Spleen (tissue), 7 donors: ENCODE measurements around the gene PPM1H.

ENCODE experiments used
- POLR2A ChIP-seq, 3 donors: fragments of 450-650 bp; IDR thresholded peaks; one replicate each; pipeline ENCODE4 v1.5.1; 2017; ENCODE audit warnings: antibody characterized with exemption in 3 of 3, mild to moderate bottlenecking in 1 of 3
- TF ChIP-seq, protein P1 (sequence below), 11 experiments: fragments of 200-600 bp in 7 of 11; fragments of 450-650 bp in 4 of 11; sonication (generic) in 4 of 11; IDR thresholded peaks in 8 of 11; conservative IDR thresholded peaks in 3 of 11; 1 replicate in 7 of 11; 2 replicates in 4 of 11; pipeline versions ENCODE4 v1.4.0 to v1.8.0; 2016 to 2021; ENCODE audit warnings: antibody characterized with exemption in 11 of 11, inconsistent platforms in 4 of 11, mild to moderate bottlenecking in 1 of 11
- donor health status: DM: no; HTN: no; CAD: no; lungs with moderate emphysema.
- donor health status: DM: no; HTN: no; CAD: no.
- donor health status: DM: no; HTN: no; CAD: no.

DNA sequence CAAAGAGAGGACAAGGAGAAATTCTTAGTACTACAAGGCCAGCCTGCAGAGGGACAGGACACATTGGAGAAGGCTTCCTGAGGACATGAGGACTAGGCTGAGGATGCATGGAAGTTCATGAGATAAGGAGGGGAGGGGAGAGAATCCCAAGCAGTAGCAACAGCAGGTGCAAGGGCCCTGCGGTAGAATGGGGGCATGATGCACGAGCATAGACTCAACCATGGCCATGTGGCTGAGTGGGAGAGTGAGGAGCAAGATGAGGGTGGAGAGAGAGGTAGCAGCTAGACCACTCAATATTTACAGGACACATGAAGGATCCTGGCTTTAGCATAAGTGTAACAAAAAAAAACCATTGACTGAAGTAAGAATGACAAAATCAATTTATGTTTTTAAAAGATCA lies 128.1 kb downstream of the PPM1H start:
- TF ChIP-seq, protein P1, sequence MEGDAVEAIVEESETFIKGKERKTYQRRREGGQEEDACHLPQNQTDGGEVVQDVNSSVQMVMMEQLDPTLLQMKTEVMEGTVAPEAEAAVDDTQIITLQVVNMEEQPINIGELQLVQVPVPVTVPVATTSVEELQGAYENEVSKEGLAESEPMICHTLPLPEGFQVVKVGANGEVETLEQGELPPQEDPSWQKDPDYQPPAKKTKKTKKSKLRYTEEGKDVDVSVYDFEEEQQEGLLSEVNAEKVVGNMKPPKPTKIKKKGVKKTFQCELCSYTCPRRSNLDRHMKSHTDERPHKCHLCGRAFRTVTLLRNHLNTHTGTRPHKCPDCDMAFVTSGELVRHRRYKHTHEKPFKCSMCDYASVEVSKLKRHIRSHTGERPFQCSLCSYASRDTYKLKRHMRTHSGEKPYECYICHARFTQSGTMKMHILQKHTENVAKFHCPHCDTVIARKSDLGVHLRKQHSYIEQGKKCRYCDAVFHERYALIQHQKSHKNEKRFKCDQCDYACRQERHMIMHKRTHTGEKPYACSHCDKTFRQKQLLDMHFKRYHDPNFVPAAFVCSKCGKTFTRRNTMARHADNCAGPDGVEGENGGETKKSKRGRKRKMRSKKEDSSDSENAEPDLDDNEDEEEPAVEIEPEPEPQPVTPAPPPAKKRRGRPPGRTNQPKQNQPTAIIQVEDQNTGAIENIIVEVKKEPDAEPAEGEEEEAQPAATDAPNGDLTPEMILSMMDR (IDR thresholded peaks at IDR 0.05 in 8 of 11, conservative IDR thresholded peaks at IDR 0.05 in 3 of 11): no peak
- no peak for TF ChIP-seq POLR2A (IDR thresholded peaks at IDR 0.05)
